ENCODE data around the gene TM4SF4.

The TM4SF4 gene

DNA sequence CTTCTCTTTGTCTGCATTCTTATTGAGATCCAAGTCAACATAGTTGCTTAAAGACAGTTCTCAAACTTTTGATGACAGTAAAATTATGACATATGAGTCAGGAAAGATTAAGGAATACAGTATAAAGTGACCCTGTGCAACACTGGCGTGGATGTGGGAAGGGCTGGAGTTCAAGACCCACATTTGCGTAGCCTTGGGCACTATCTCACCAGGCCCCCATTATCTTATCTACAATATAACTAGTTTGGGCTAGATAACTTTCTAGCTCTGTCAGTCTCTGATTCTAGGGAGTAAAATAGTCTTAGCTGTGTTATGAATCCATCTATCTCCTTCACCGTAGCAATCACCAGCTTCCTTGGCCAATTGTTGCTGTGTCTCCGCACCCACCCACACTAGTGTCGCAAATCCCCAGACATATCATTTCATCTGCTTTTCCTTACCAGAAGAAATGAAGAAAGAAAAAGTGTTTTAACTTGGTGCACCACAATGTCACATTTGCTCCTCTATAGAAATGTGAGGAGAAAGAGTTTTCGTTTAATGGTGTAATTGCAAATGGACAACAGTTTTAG lies 14.9 kb upstream of the TM4SF4 start:
- no peak overlapping the region for H2BK15ac ChIP-seq (ENCODE audit: low read length)
- no peaks in the 10 kb centered on the region for H3K9me3 ChIP-seq (replicated peaks in 1 of 2; ENCODE audit: control insufficient read depth in 2 of 2, insufficient read depth in 1 of 2, low read depth in 1 of 2, low read length in 2 of 2)
- no peaks in the 10 kb centered on the region for H3K27me3 ChIP-seq (ENCODE audit: control insufficient read depth in 3 of 3, insufficient read depth in 3 of 3, low read depth in 1 of 3, low read length in 3 of 3)
- no peaks in the 10 kb centered on the region for H3K79me1 ChIP-seq (ENCODE audit: low read depth, low read length)
- H3K27ac ChIP-seq (replicated peaks; ENCODE audit: low read length), result no peak overlapping the region
- H4K91ac ChIP-seq (ENCODE audit: low read depth, low read length, poor library complexity), result no peak overlapping the region
- H2BK5ac ChIP-seq (ENCODE audit: low read length), result no peak overlapping the region
- WGBS, 2 donors (ENCODE audit: extremely low coverage in 2 of 2, insufficient read length in 2 of 2, insufficient replicate concordance in 1 of 2), result no CpG with 5 or more reads among the region's 6 CpGs
- H2AFZ ChIP-seq (ENCODE audit: low read length), result no peak overlapping the region
- no peak overlapping the region for H3K4me3 ChIP-seq (ENCODE audit: low read length in 2 of 2)
- no peaks in the 10 kb centered on the region for H3K4me1 ChIP-seq (ENCODE audit: control insufficient read depth in 2 of 2, insufficient read depth in 1 of 2, low read depth in 1 of 2, low read length in 2 of 2)
- no peak overlapping the region for H2BK120ac ChIP-seq (ENCODE audit: low read depth, low read length)
- no peak overlapping the region for H3K14ac ChIP-seq (ENCODE audit: low read length)
- no peak overlapping the region for H4K8ac ChIP-seq (ENCODE audit: low read depth, low read length)
- no peak overlapping the region for H3K9ac ChIP-seq (ENCODE audit: low read depth, low read length, poor library complexity)
- H3K36me3 ChIP-seq (replicated peaks in 1 of 2; ENCODE audit: control insufficient read depth in 2 of 2, insufficient read depth in 2 of 2, low read length in 2 of 2), result no peaks in the 10 kb centered on the region
- no peak overlapping the region for H3K23ac ChIP-seq (ENCODE audit: low read depth, low read length, poor library complexity)
- H3K4me2 ChIP-seq (ENCODE audit: insufficient read depth, low read length, poor library complexity, severe bottlenecking), result no peak overlapping the region
- H2BK12ac ChIP-seq (ENCODE audit: low read length), result no peak overlapping the region
- no peak overlapping the region for H3K18ac ChIP-seq (ENCODE audit: low read length)
- H3K4ac ChIP-seq (ENCODE audit: low read length), result no peak overlapping the region
- no peak for DNase-seq (ENCODE audit: low spot score)
- no peak overlapping the region for H2AK5ac ChIP-seq (ENCODE audit: low read depth, low read length)

DNA sequence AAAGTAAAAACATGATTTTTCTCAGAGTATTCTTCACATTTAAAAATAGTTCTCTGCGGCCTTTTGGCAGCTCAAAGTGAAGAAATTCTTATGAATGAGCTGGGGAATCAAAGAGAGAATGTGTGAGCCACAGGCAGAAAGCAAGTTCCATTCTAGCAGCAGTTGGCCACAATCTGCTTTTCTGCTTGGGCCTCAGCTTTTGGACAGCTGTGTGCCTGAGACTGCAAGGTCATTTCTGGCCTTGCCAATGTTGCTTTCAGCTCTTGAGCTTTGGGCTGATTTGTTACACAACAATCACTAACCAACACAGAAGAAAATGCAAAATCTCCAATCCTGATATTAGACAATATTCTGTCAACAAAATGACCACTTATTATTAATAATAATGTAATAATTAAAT lies 14.4 kb upstream of the TM4SF4 start:
- Histone ChIP-seq H3K4ac (ENCODE audit: low read length) (no peak overlapping the region), H3K14ac (ENCODE audit: low read length) (no peak overlapping the region), H2AK5ac (ENCODE audit: low read depth, low read length) (no peak overlapping the region), H4K91ac (ENCODE audit: low read depth, low read length, poor library complexity) (no peak overlapping the region), H3K27ac (replicated peaks; ENCODE audit: low read length) (no peak overlapping the region), H3K9ac (ENCODE audit: low read depth, low read length, poor library complexity) (no peak overlapping the region), H2BK120ac (ENCODE audit: low read depth, low read length) (no peak overlapping the region), H3K9me3 (replicated peaks in 1 of 2; ENCODE audit: control insufficient read depth in 2 of 2, insufficient read depth in 1 of 2, low read depth in 1 of 2, low read length in 2 of 2) (no peaks in the 10 kb centered on the region), H3K4me1 (ENCODE audit: control insufficient read depth in 2 of 2, insufficient read depth in 1 of 2, low read depth in 1 of 2, low read length in 2 of 2) (no peaks in the 10 kb centered on the region), H3K36me3 (replicated peaks in 1 of 2; ENCODE audit: control insufficient read depth in 2 of 2, insufficient read depth in 2 of 2, low read length in 2 of 2) (no peaks in the 10 kb centered on the region), H3K18ac (ENCODE audit: low read length) (no peak overlapping the region), H3K79me1 (ENCODE audit: low read depth, low read length) (no peaks in the 10 kb centered on the region), H3K4me3 (ENCODE audit: low read length in 2 of 2) (no peak overlapping the region), H2BK15ac (ENCODE audit: low read length) (no peak overlapping the region), H3K4me2 (ENCODE audit: insufficient read depth, low read length, poor library complexity, severe bottlenecking) (no peak overlapping the region), H2BK12ac (ENCODE audit: low read length) (no peak overlapping the region), H4K8ac (ENCODE audit: low read depth, low read length) (no peak overlapping the region), H2AFZ (ENCODE audit: low read length) (no peak overlapping the region), H3K27me3 (ENCODE audit: control insufficient read depth in 3 of 3, insufficient read depth in 3 of 3, low read depth in 1 of 3, low read length in 3 of 3) (no peaks in the 10 kb centered on the region), H2BK5ac (ENCODE audit: low read length) (no peak overlapping the region), H3K23ac (ENCODE audit: low read depth, low read length, poor library complexity) (no peak overlapping the region)
- no CpG with 5 or more reads among the region's 1 CpG for WGBS, 2 donors (ENCODE audit: extremely low coverage in 2 of 2, insufficient read length in 2 of 2, insufficient replicate concordance in 1 of 2)
- no peak for DNase-seq (ENCODE audit: low spot score)

DNA sequence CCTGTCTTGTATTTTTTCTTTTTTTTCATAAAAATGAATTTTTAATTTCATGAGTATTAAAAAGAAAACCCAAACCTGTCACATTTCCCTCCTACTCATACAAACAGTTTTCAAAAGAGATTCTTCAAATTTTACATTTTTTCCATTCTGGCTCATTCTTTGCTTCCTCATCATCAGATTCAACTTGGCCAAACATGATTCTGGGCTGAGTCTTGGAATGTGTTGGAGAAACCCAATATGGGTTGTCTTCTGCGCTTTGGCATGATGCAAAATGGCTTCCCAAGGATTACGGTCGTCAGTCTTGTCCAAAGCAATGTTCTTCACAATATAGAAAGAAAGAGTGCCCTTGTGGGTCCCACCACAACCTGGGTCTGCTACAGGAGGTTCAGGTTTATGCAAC lies 12.4 kb upstream of the TM4SF4 start:
- Histone ChIP-seq H3K79me1 (ENCODE audit: low read depth, low read length) (no peaks in the 10 kb centered on the region), H4K8ac (ENCODE audit: low read depth, low read length) (no peak overlapping the region), H2BK15ac (ENCODE audit: low read length) (no peak overlapping the region), H3K9ac (ENCODE audit: low read depth, low read length, poor library complexity) (no peak overlapping the region), H3K36me3 (replicated peaks in 1 of 2; ENCODE audit: control insufficient read depth in 2 of 2, insufficient read depth in 2 of 2, low read length in 2 of 2) (no peaks in the 10 kb centered on the region), H3K27ac (replicated peaks; ENCODE audit: low read length) (no peak overlapping the region), H3K27me3 (ENCODE audit: control insufficient read depth in 3 of 3, insufficient read depth in 3 of 3, low read depth in 1 of 3, low read length in 3 of 3) (no peaks in the 10 kb centered on the region), H2AFZ (ENCODE audit: low read length) (no peak overlapping the region), H3K4me1 (ENCODE audit: control insufficient read depth in 2 of 2, insufficient read depth in 1 of 2, low read depth in 1 of 2, low read length in 2 of 2) (no peaks in the 10 kb centered on the region), H3K14ac (ENCODE audit: low read length) (no peak overlapping the region), H2BK5ac (ENCODE audit: low read length) (no peak overlapping the region), H3K18ac (ENCODE audit: low read length) (no peak overlapping the region), H3K23ac (ENCODE audit: low read depth, low read length, poor library complexity) (no peak overlapping the region), H3K9me3 (replicated peaks in 1 of 2; ENCODE audit: control insufficient read depth in 2 of 2, insufficient read depth in 1 of 2, low read depth in 1 of 2, low read length in 2 of 2) (no peaks in the 10 kb centered on the region), H2BK120ac (ENCODE audit: low read depth, low read length) (no peak overlapping the region), H2AK5ac (ENCODE audit: low read depth, low read length) (no peak overlapping the region), H3K4ac (ENCODE audit: low read length) (no peak overlapping the region), H3K4me3 (ENCODE audit: low read length in 2 of 2) (no peak overlapping the region), H3K4me2 (ENCODE audit: insufficient read depth, low read length, poor library complexity, severe bottlenecking) (no peak overlapping the region), H4K91ac (ENCODE audit: low read depth, low read length, poor library complexity) (no peak overlapping the region), H2BK12ac (ENCODE audit: low read length) (no peak overlapping the region)
- WGBS, 2 donors (ENCODE audit: extremely low coverage in 2 of 2, insufficient read length in 2 of 2, insufficient replicate concordance in 1 of 2), result no CpG with 5 or more reads among the region's 3 CpGs
- no peak for DNase-seq (ENCODE audit: low spot score)

DNA sequence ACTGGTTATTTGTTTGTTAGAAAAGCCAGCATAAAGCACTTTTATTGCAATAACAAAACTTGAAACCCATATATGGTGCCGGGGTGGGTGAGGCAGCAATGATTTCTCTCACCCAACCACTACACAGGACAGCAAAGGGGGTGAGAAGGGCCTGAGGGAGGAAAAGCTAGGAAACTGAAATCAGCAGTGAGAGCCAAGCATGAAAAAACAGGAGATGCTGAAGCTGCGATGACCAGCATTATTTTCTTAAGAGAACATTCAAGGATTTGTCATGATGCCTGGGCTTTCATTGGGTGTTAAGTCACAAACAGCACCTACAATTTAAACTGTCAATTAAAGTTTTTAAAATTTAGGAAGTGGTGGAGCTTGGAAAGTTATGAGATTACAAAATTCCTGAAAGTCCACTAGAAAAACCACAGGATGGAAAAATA lies 11.9 kb upstream of the TM4SF4 start:
- WGBS, 2 donors (ENCODE audit: extremely low coverage in 2 of 2, insufficient read length in 2 of 2, insufficient replicate concordance in 1 of 2), result no CpG with 5 or more reads among the region's 2 CpGs
- Histone ChIP-seq H2AFZ (ENCODE audit: low read length) (no peak overlapping the region), H3K9ac (ENCODE audit: low read depth, low read length, poor library complexity) (no peak overlapping the region), H4K8ac (ENCODE audit: low read depth, low read length) (no peak overlapping the region), H3K4me3 (ENCODE audit: low read length in 2 of 2) (no peak overlapping the region), H3K36me3 (replicated peaks in 1 of 2; ENCODE audit: control insufficient read depth in 2 of 2, insufficient read depth in 2 of 2, low read length in 2 of 2) (no peaks in the 10 kb centered on the region), H2BK12ac (ENCODE audit: low read length) (no peak overlapping the region), H3K4me2 (ENCODE audit: insufficient read depth, low read length, poor library complexity, severe bottlenecking) (no peak overlapping the region), H3K9me3 (replicated peaks in 1 of 2; ENCODE audit: control insufficient read depth in 2 of 2, insufficient read depth in 1 of 2, low read depth in 1 of 2, low read length in 2 of 2) (no peaks in the 10 kb centered on the region), H3K27ac (replicated peaks; ENCODE audit: low read length) (no peak overlapping the region), H3K18ac (ENCODE audit: low read length) (no peak overlapping the region), H3K14ac (ENCODE audit: low read length) (no peak overlapping the region), H3K79me1 (ENCODE audit: low read depth, low read length) (no peaks in the 10 kb centered on the region), H3K27me3 (ENCODE audit: control insufficient read depth in 3 of 3, insufficient read depth in 3 of 3, low read depth in 1 of 3, low read length in 3 of 3) (no peaks in the 10 kb centered on the region), H2BK15ac (ENCODE audit: low read length) (no peak overlapping the region), H4K91ac (ENCODE audit: low read depth, low read length, poor library complexity) (no peak overlapping the region), H3K4me1 (ENCODE audit: control insufficient read depth in 2 of 2, insufficient read depth in 1 of 2, low read depth in 1 of 2, low read length in 2 of 2) (no peaks in the 10 kb centered on the region), H2AK5ac (ENCODE audit: low read depth, low read length) (no peak overlapping the region), H2BK120ac (ENCODE audit: low read depth, low read length) (no peak overlapping the region), H3K23ac (ENCODE audit: low read depth, low read length, poor library complexity) (no peak overlapping the region), H2BK5ac (ENCODE audit: low read length) (no peak overlapping the region), H3K4ac (ENCODE audit: low read length) (no peak overlapping the region)
- no peak for DNase-seq (ENCODE audit: low spot score)

Data from neuronal stem cell (in vitro differentiated cells).